Activated naive CD4-positive, alpha-beta T cell treated with anti-CD3 and anti-CD28 coated beads, Interleukin-2, amount 50 U/mL, for 72 hours (primary cell): Measurements from ENCODE around the gene PTPRO. TPM values are rescaled to one million over a fixed set of nuclear protein-coding genes. Genes with fewer than 3 reads are reported as not detected.

Experiments
- total RNA-seq, 2 donors: library from RNA; stranded (reverse); gene quantifications; one replicate each; pipeline ENCODE4 v1.2.3, GENCODE V29; 2022

PTPRO gene
- total RNA-seq, 2 donors from 2014 or later = 0.77 to 2.4 TPM

Other genes starting within 250 kb of the PTPRO start
- gene RERG, start 101.1 kb upstream of the PTPRO start, total RNA-seq = not detected